Esophagus (tissue), 2 donors: ENCODE data around the gene S1PR2. TPM values are rescaled to one million over a fixed set of nuclear protein-coding genes. Genes with fewer than 3 reads are reported as not detected.
"Not testable (repeated sequence)": the region's sequence is repeated elsewhere in the genome, so short reads cannot be mapped to it uniquely, and the experiment has no call there.

Experiments
- H3K27ac ChIP-seq, 2 donors: one replicate each; pipeline ENCODE4 v1.5.1; 2013; ENCODE audit warnings: low read depth in 2 of 2, mild to moderate bottlenecking in 2 of 2, inconsistent platforms in 1 of 2, low read length in 1 of 2, moderate library complexity in 1 of 2
- H3K27me3 ChIP-seq, 2 donors: one replicate each; pipeline ENCODE4 v1.6.1; 2013; ENCODE audit warnings: low read length in 2 of 2, control low read depth in 1 of 2, mild to moderate bottlenecking in 1 of 2; ENCODE audit not compliant: insufficient read depth in 2 of 2, control insufficient read depth in 1 of 2
- H3K36me3 ChIP-seq, 2 donors: one replicate each; pipeline ENCODE4 v1.6.1; 2013; ENCODE audit warnings: low read length in 1 of 2; ENCODE audit not compliant: control insufficient read depth in 2 of 2, insufficient read depth in 2 of 2
- H3K4me1 ChIP-seq, 2 donors: one replicate each; pipeline ENCODE4 v1.6.1; 2013; ENCODE audit warnings: low read length in 1 of 2; ENCODE audit not compliant: control insufficient read depth in 2 of 2, insufficient read depth in 2 of 2
- H3K4me3 ChIP-seq, 2 donors: one replicate each; pipeline ENCODE4 v1.5.1; 2013; ENCODE audit warnings: low read length in 2 of 2, mild to moderate bottlenecking in 2 of 2, low read depth in 1 of 2, moderate library complexity in 1 of 2
- H3K9me3 ChIP-seq, 2 donors: one replicate each; pipeline ENCODE4 v1.6.1; 2013; ENCODE audit warnings: mild to moderate bottlenecking in 2 of 2, low read depth in 1 of 2, low read length in 1 of 2, moderate library complexity in 1 of 2; ENCODE audit not compliant: control insufficient read depth in 2 of 2, insufficient read depth in 1 of 2
- WGBS, 2 donors: extraction: QIAGEN DNeasy Blood & Tissue Kit; methylation state at CpG; one replicate each; pipeline ENCODE4 v1.1.7; 2013; 5-methylcytosine and 5-hydroxymethylcytosine counted together
- polyA plus RNA-seq, 2 donors: library from polyadenylated mRNA; stranded (reverse); fragments of 200-250 nt; gene quantifications; one replicate each; pipeline ENCODE4 v1.2.3, GENCODE V29; 2013
- donor health status: healthy with polysubstance abuse.
- donor health status: Bipolar disorder and iron deficiency.

S1PR2 gene
- polyA plus RNA-seq, 2 donors = 0.71 to 1.2 TPM

DNA sequence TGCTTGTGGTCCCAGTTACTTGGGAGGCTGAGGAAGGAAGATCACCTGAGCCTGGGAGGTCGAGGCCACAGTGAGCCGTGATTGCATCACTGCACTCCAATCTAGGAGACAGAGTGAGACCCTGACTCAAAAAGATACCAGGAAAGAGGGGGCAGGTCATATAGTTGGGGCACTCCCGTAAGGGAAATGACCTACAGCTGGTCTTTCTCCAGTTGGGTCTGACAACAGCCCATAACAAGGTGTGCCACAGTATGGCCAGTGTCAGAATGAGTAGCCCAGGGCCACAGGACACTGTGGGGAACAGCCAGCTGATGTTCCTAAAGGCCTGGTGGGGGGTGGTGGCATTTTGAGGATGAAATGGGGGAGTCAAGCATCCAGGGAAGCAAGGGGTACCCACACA lies 47.2 kb downstream of the S1PR2 start:
- 87 to 90% methylated on average over 3 of the region's 3 CpGs for WGBS, 2 donors
- H3K36me3 ChIP-seq = peaks cover 4 to 13% of the 10 kb centered on the region in 2 donors
- peaks cover 0 to 4% of the 10 kb centered on the region in 2 donors for H3K4me1 ChIP-seq
- H3K27ac ChIP-seq = no peak overlapping the region
- H3K27me3 ChIP-seq = no peaks in the 10 kb centered on the region
- no peak overlapping the region for H3K4me3 ChIP-seq
- H3K9me3 ChIP-seq = no peaks in the 10 kb centered on the region

GRCh38 chr19:10182847-10183246 lies 48.3 kb downstream of the S1PR2 start:
- WGBS, 2 donors = 90 to 91% methylated on average over 10 of the region's 10 CpGs
- H3K36me3 ChIP-seq = peaks cover 4 to 10% of the 10 kb centered on the region in 2 donors

GRCh38 chr19:10182076-10182475 lies 49.1 kb downstream of the S1PR2 start:
- Histone ChIP-seq H3K27me3 (no peaks in the 10 kb centered on the region), H3K9me3 (no peaks in the 10 kb centered on the region), H3K27ac (no peak overlapping the region), H3K4me1 (peaks cover 0 to 4% of the 10 kb centered on the region in 2 donors), H3K36me3 (peaks cover 4 to 10% of the 10 kb centered on the region in 2 donors), H3K4me3 (no peak overlapping the region)
- 95 to 97% methylated on average over 1 of the region's 1 CpG for WGBS, 2 donors

More at GRCh38 chr19:10182847-10183246, 48.3 kb downstream of the S1PR2 start:
- Histone ChIP-seq H3K4me1 (peaks cover 0 to 4% of the 10 kb centered on the region in 2 donors), H3K9me3 (no peaks in the 10 kb centered on the region), H3K27me3 (no peaks in the 10 kb centered on the region), H3K4me3 (no peak overlapping the region), H3K27ac (no peak overlapping the region)

- no peaks in the 10 kb centered on the region for H3K27me3 ChIP-seq
- H3K4me3 ChIP-seq = no peak overlapping the region
- no peaks in the 10 kb centered on the region for H3K9me3 ChIP-seq
- peaks cover 0 to 4% of the 10 kb centered on the region in 2 donors for H3K4me1 ChIP-seq
- H3K27ac ChIP-seq = no peak overlapping the region
- peaks cover 4 to 8% of the 10 kb centered on the region in 2 donors for H3K36me3 ChIP-seq
- WGBS, 2 donors = 86 to 88% methylated on average over 7 of the region's 7 CpGs
Measured at GRCh38 chr19:10180459-10180858, 50.7 kb downstream of the S1PR2 start.

GRCh38 chr19:10180024-10180423 lies 51.1 kb downstream of the S1PR2 start:
- peaks cover 4 to 10% of the 10 kb centered on the region in 2 donors for H3K36me3 ChIP-seq
- WGBS, 2 donors = 93 to 94% methylated on average over 6 of the region's 6 CpGs

DNA sequence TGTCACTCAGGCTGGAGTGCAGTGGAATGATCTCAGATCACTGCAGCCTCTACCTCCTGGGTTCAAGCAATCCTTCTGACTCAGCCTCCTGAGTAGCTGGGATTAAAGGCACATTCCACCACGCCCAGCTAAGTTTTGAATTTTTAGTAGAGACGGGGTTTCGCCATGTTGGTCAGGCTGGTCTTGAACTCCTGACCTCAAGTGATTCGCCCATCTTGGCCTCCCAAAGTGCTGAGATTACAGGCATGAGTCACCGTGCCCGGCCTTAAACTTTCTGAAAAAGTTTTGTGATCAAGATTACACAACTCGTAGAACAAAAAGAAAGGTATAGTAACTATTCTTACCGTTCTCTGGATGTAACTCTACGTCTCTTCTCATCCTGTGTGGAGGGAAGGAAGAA lies 57.6 kb downstream of the S1PR2 start:
- WGBS, 2 donors = 71% methylated on average over 9 of the region's 9 CpGs
- H3K36me3 ChIP-seq = peaks cover 0 to 14% of the 10 kb centered on the region in 2 donors
- no peak overlapping the region for H3K4me3 ChIP-seq
- H3K4me1 ChIP-seq = no peaks in the 10 kb centered on the region
- H3K27me3 ChIP-seq = no peaks in the 10 kb centered on the region
- no peak overlapping the region for H3K27ac ChIP-seq
- H3K9me3 ChIP-seq = no peaks in the 10 kb centered on the region

More at GRCh38 chr19:10180024-10180423, 51.1 kb downstream of the S1PR2 start:
- not testable (repeated sequence) for H3K4me1 ChIP-seq, H3K27me3 ChIP-seq, H3K4me3 ChIP-seq, H3K27ac ChIP-seq, H3K9me3 ChIP-seq

Other genes with a start within 250 kb of the S1PR2 start
- 1 to 10 TPM; 5.6 to 6.8 TPM for gene COL5A3, start 220.8 kb downstream of the S1PR2 start, polyA plus RNA-seq
- not detected for gene RDH8, start 217.8 kb downstream of the S1PR2 start, polyA plus RNA-seq
- gene SHFL, start 145.0 kb downstream of the S1PR2 start, polyA plus RNA-seq = 10 to 100 TPM; 15.7 to 22.9 TPM
- gene ANGPTL6, start 128.7 kb downstream of the S1PR2 start, polyA plus RNA-seq = under 1 TPM; 0.28 to 0.47 TPM
- 10 to 100 TPM; 41.6 to 64.7 TPM for gene PPAN, start 125.0 kb downstream of the S1PR2 start, polyA plus RNA-seq
- gene P2RY11, start 119.6 kb downstream of the S1PR2 start, polyA plus RNA-seq = 10 to 100 TPM in 1 of 2 donors, 1 to 10 TPM in 1; 6.6 to 12.8 TPM
- 100 to 1,000 TPM in 1 of 2 donors, 10 to 100 TPM in 1; 85.4 to 163 TPM for gene EIF3G, start 111.4 kb downstream of the S1PR2 start, polyA plus RNA-seq
- 10 to 100 TPM; 32.1 to 42.6 TPM for gene DNMT1, start 36.4 kb downstream of the S1PR2 start, polyA plus RNA-seq
- gene MRPL4, start 20.9 kb upstream of the S1PR2 start, polyA plus RNA-seq = 10 to 100 TPM; 25.7 to 71.6 TPM
- gene ICAM1, start 39.8 kb upstream of the S1PR2 start, polyA plus RNA-seq = 1 to 10 TPM; 4.8 to 8.8 TPM
- under 1 TPM; 0.12 to 0.26 TPM for gene ICAM4, start 55.6 kb upstream of the S1PR2 start, polyA plus RNA-seq
- under 1 TPM; 0.27 to 0.45 TPM for gene ICAM5, start 58.6 kb upstream of the S1PR2 start, polyA plus RNA-seq
- gene ZGLP1, start 78.5 kb upstream of the S1PR2 start, polyA plus RNA-seq = 1 to 10 TPM; 2.0 to 8.2 TPM
- gene FDX2, start 84.7 kb upstream of the S1PR2 start, polyA plus RNA-seq = 10 to 100 TPM; 18.3 to 18.5 TPM
- 1 to 10 TPM; 7.1 to 8.2 TPM for gene RAVER1, start 102.2 kb upstream of the S1PR2 start, polyA plus RNA-seq
- 1 to 10 TPM; 3.8 to 5.8 TPM for gene ICAM3, start 108.3 kb upstream of the S1PR2 start, polyA plus RNA-seq
- 10 to 100 TPM; 56.2 to 96.8 TPM for gene TYK2, start 149.2 kb upstream of the S1PR2 start, polyA plus RNA-seq
- gene CDC37, start 172.2 kb upstream of the S1PR2 start, polyA plus RNA-seq = 100 to 1,000 TPM; 162 to 206 TPM
- gene PDE4A, start 189.2 kb upstream of the S1PR2 start, polyA plus RNA-seq = 1 to 10 TPM; 1.2 to 1.3 TPM